Endothelial cell of umbilical vein (primary cell): Measurements from ENCODE around the gene TAS1R1. TPM values are rescaled to one million over a fixed set of nuclear protein-coding genes. Genes with fewer than 3 reads are reported as not detected.

Source experiments
- BruUV-seq: library from RNA; stranded (reverse); fragments of 400-500 nt; replicated peaks from 2 replicates; lab custom pipeline; 2021; lab: Mats Ljungman, UMichigan
- CTCF ChIA-PET: fragments of 300-600, 350-600 bp; sonication (Branson Sonifier 250); formaldehyde crosslinking; loops from one replicate; lab custom pipeline; 2021; ENCODE audit warnings: antibody characterized with exemption, inconsistent platforms; lab: Charles Lee
- POLR2A ChIA-PET: fragments of 300-600, 350-600 bp; sonication (Branson Sonifier 250); formaldehyde crosslinking; loops from one replicate; lab custom pipeline; 2021; ENCODE audit warnings: antibody characterized with exemption, inconsistent platforms; lab: Charles Lee
- DNase-seq: peaks from one replicate; pipeline ENCODE4 v3.0.0-alpha.2; 2011; ENCODE audit warnings: low read depth, low spot score
- FAIRE-seq: peaks from 2 replicates; lab custom pipeline; 2011; peaks lifted over from hg19 to GRCh38; lab: Jason Lieb, UNC
- H2AFZ ChIP-seq: 2 replicates; pipeline ENCODE4 v1.6.0; 2012; ENCODE audit warnings: low read depth, low read length, control low read depth, inconsistent platforms
- H3K27ac ChIP-seq: 2 replicates; pipeline ENCODE4 v1.5.1; 2011; ENCODE audit warnings: low read depth, mild to moderate bottlenecking, control low read depth, low read length, moderate library complexity; ENCODE audit not compliant: insufficient read depth
- H3K27me3 ChIP-seq, 2 experiments: 2 replicates each; pipeline versions ENCODE4 v1.6.0 to v1.6.1; 2011; ENCODE audit warnings: low read length in 2 of 2, mixed read lengths in 1 of 2; ENCODE audit not compliant: control insufficient read depth in 2 of 2, insufficient read depth in 2 of 2
- H3K36me3 ChIP-seq, 2 experiments: 2 replicates in 1 of 2; 3 replicates in 1 of 2; pipeline ENCODE4 v1.5.1; 2011; ENCODE audit warnings: low read length in 2 of 2, mild to moderate bottlenecking in 1 of 2, moderate library complexity in 1 of 2; ENCODE audit not compliant: control insufficient read depth in 2 of 2, insufficient read depth in 2 of 2; ENCODE audit errors: extremely low read depth in 1 of 2
- H3K4me1 ChIP-seq: 3 replicates; pipeline ENCODE4 v1.5.1; 2011; ENCODE audit warnings: mild to moderate bottlenecking, low read length; ENCODE audit not compliant: control insufficient read depth, insufficient read depth; ENCODE audit errors: extremely low read depth
- H3K4me2 ChIP-seq: 2 replicates; pipeline ENCODE4 v1.6.1; 2011; ENCODE audit warnings: low read length, control low read depth, mixed read lengths; ENCODE audit not compliant: insufficient read depth
- H3K4me3 ChIP-seq, 3 experiments: fragments of 200-600 bp in 1 of 3; sonication (generic), shearing (Covaris generic) in 1 of 3; replicated peaks in 1 of 3; 2 replicates each; pipeline ENCODE4 v1.5.1; 2011 to 2016; ENCODE audit warnings: control low read depth in 3 of 3, low read length in 3 of 3, mild to moderate bottlenecking in 2 of 3, inconsistent platforms in 1 of 3, low read depth in 1 of 3, moderate library complexity in 1 of 3; ENCODE audit not compliant: insufficient read depth in 1 of 3
- H3K79me2 ChIP-seq: 2 replicates; pipeline ENCODE4 v1.6.0; 2012; ENCODE audit warnings: low read length, inconsistent platforms; ENCODE audit not compliant: control insufficient read depth, insufficient read depth
- H3K9ac ChIP-seq: replicated peaks from 2 replicates; pipeline ENCODE3; 2011; ENCODE audit warnings: low read length, control low read depth; ENCODE audit not compliant: insufficient read depth; ENCODE audit errors: extremely low read depth
- H3K9me1 ChIP-seq: replicated peaks from 3 replicates; pipeline ENCODE4 v1.6.0; 2011; ENCODE audit warnings: mild to moderate bottlenecking, low read length; ENCODE audit not compliant: control insufficient read depth, insufficient read depth; ENCODE audit errors: extremely low read depth
- H3K9me3 ChIP-seq: replicated peaks from 2 replicates; pipeline ENCODE4 v1.5.1; 2012; ENCODE audit warnings: low read length, inconsistent platforms; ENCODE audit not compliant: control insufficient read depth, insufficient read depth
- H4K20me1 ChIP-seq: replicated peaks from 2 replicates; pipeline ENCODE3; 2011; ENCODE audit warnings: mild to moderate bottlenecking, low read length; ENCODE audit not compliant: control insufficient read depth, insufficient read depth; ENCODE audit errors: extremely low read depth
- CTCF ChIP-seq, 2 donors: IDR thresholded peaks; 1 replicate in 1 of 2; 2 replicates in 1 of 2; pipeline ENCODE4 v1.5.1; 2011; ENCODE audit warnings: low read length in 2 of 2, mild to moderate bottlenecking in 2 of 2, moderate library complexity in 2 of 2, control low read depth in 1 of 2, inconsistent platforms in 1 of 2, low read depth in 1 of 2; ENCODE audit not compliant: insufficient read depth in 1 of 2; ENCODE audit errors: extremely low read depth in 1 of 2
- EZH2 ChIP-seq: IDR thresholded peaks from 2 replicates; pipeline ENCODE4 v1.6.1; 2012; ENCODE audit warnings: borderline replicate concordance, low read depth, mild to moderate bottlenecking, moderate library complexity, low read length, inconsistent platforms; ENCODE audit not compliant: severe bottlenecking
- FOS ChIP-seq: IDR thresholded peaks from 2 replicates; pipeline ENCODE4 v1.6.1; 2011; ENCODE audit warnings: mild to moderate bottlenecking, low read length, moderate library complexity, borderline replicate concordance; ENCODE audit not compliant: insufficient read depth
- GATA2 ChIP-seq: IDR thresholded peaks from 2 replicates; pipeline ENCODE4 v1.7.0; 2011; ENCODE audit warnings: low read depth, mild to moderate bottlenecking, moderate library complexity, mixed read lengths, low read length; ENCODE audit not compliant: insufficient read length, insufficient read depth
- JUN ChIP-seq: IDR thresholded peaks from 2 replicates; pipeline ENCODE4 v1.6.1; 2011; ENCODE audit warnings: borderline replicate concordance, low read depth; ENCODE audit not compliant: insufficient read length, insufficient read depth
- MAX ChIP-seq: IDR thresholded peaks from 2 replicates; pipeline ENCODE4 v1.6.1; 2011; ENCODE audit not compliant: insufficient read depth, insufficient read length
- MYC ChIP-seq: IDR thresholded peaks from one replicate; pipeline ENCODE4 v1.6.1; 2011; ENCODE audit warnings: mild to moderate bottlenecking, low read depth, low read length
- POLR2A ChIP-seq: IDR thresholded peaks from 2 replicates; pipeline ENCODE4 v1.6.1; 2012; ENCODE audit warnings: low read depth, mild to moderate bottlenecking, control low read depth, low read length
- POLR2AphosphoS5 ChIP-seq: IDR thresholded peaks from 2 replicates; pipeline ENCODE4 v1.6.1; 2012; ENCODE audit warnings: low read depth, mild to moderate bottlenecking, control low read depth, low read length, moderate library complexity; ENCODE audit not compliant: insufficient read depth
- dilution Hi-C: fragments of 300-500 bp; cut with MboI; formaldehyde crosslinking; loops from one replicate; pipeline ENCODE4 v1.15.0; 2019; ENCODE audit warnings: low sequenced_read_pairs; ENCODE audit not compliant: extremely low pct_ligation_motif_present
- intact Hi-C: fragments of 100-400 bp; cut with micrococcal nuclease; formaldehyde crosslinking; loops from one replicate; pipeline ENCODE4 v1.10.0; 2022
- polyA plus RNA-seq, 4 experiments: library from polyadenylated mRNA; depleted of rRNA in 3 of 4; stranded (reverse) in 3 of 4; unstranded in 1 of 4; fragments of >200 nt; gene quantifications; 2 replicates each; pipeline versions ENCODE4 v1.2.1 to v1.2.3, GENCODE V29; 2011 to 2012; ENCODE audit warnings: missing spikeins in 1 of 4
- total RNA-seq: library from RNA; stranded (reverse); gene quantifications from 2 replicates; pipeline ENCODE4 v1.2.3, GENCODE V29; 2021

The TAS1R1 gene
- total and polyA plus RNA-seq, 2 donors (not counting 3 experiments of a cell fraction or from before 2014, with no cell fraction given) = not detected

GRCh38 chr1:6627031-6627430 is 71.9 kb downstream of the TAS1R1 start:
- Histone ChIP-seq H3K27ac (no peak overlapping the region), H3K9me3 (no peaks in the 10 kb centered on the region), H3K9me1 (no peaks in the 10 kb centered on the region), H2AFZ (no peak overlapping the region), H3K4me1 (peaks cover 4% of the 10 kb centered on the region), H3K4me2 (no peak overlapping the region), H3K27me3 (no peaks in the 10 kb centered on the region), H3K4me3 (no peak overlapping the region), H3K9ac (no peak overlapping the region), H4K20me1 (no peaks in the 10 kb centered on the region), H3K36me3 (peaks cover 11 to 22% of the 10 kb centered on the region in 2 experiments), H3K79me2 (peaks cover 21% of the 10 kb centered on the region)
- FAIRE-seq = no peak
- no peak for TF ChIP-seq FOS
- no peak for TF ChIP-seq MYC
- no peak for TF ChIP-seq MAX
- no peak for TF ChIP-seq POLR2AphosphoS5
- no peak for TF ChIP-seq JUN
- no peak for TF ChIP-seq GATA2
- no peak for TF ChIP-seq CTCF (IDR thresholded peaks at IDR 0.05; ENCODE audit: extremely low read depth in 1 of 2, insufficient read depth in 1 of 2, low read depth in 1 of 2, low read length in 2 of 2)
- TF ChIP-seq EZH2 = no peak
- TF ChIP-seq POLR2A = no peak
- BruUV-seq = no TSS peak
- dilution Hi-C loops (no loop called here), intact Hi-C loops (loop anchor here (5.0 kb wide), 1 partner anchor 140 kb away; no protein-coding TSS in a partner anchor)
- CTCF ChIA-PET = no interaction called here
- POLR2A ChIA-PET = no interaction called here
- no peak for DNase-seq
